Mesenchymal stem cell (in vitro differentiated cells and primary cell): ENCODE results near the gene GAGE13.
"Not testable (repeated sequence)": the region's sequence is repeated elsewhere in the genome, so short reads cannot be mapped to it uniquely, and the experiment has no call there.

ENCODE experiments used
- DNase-seq: peaks from one replicate; pipeline ENCODE4 v3.0.0-alpha.2; 2013
- H2AFZ ChIP-seq: one replicate; pipeline ENCODE4 v1.6.1; 2013; ENCODE audit warnings: low read depth, mild to moderate bottlenecking, control low read depth, inconsistent platforms, low read length, moderate library complexity
- H2AK5ac ChIP-seq: 2 replicates; pipeline ENCODE4 v1.6.1; 2013; ENCODE audit warnings: low read length, moderate library complexity, mild to moderate bottlenecking, inconsistent platforms; ENCODE audit not compliant: severe bottlenecking
- H2BK120ac ChIP-seq: one replicate; pipeline ENCODE4 v1.6.1; 2013; ENCODE audit warnings: low read depth, mild to moderate bottlenecking, inconsistent platforms, low read length, moderate library complexity
- H2BK12ac ChIP-seq, 2 experiments: one replicate each; pipeline ENCODE4 v1.6.1; 2013; ENCODE audit warnings: inconsistent platforms in 2 of 2, low read length in 2 of 2, mild to moderate bottlenecking in 2 of 2, moderate library complexity in 2 of 2, control low read depth in 1 of 2
- H2BK15ac ChIP-seq: one replicate; pipeline ENCODE4 v1.6.1; 2013; ENCODE audit warnings: mild to moderate bottlenecking, low read depth, inconsistent platforms; ENCODE audit not compliant: poor library complexity, severe bottlenecking
- H2BK5ac ChIP-seq: 2 replicates; pipeline ENCODE4 v1.6.1; 2013; ENCODE audit warnings: low read depth, mild to moderate bottlenecking, low read length, control low read depth, inconsistent platforms; ENCODE audit not compliant: poor library complexity, severe bottlenecking
- H3K14ac ChIP-seq, 2 experiments: one replicate each; pipeline ENCODE4 v1.6.1; 2013; ENCODE audit warnings: inconsistent platforms in 2 of 2, low read length in 2 of 2, control low read depth in 1 of 2, mild to moderate bottlenecking in 1 of 2, moderate library complexity in 1 of 2
- H3K18ac ChIP-seq, 2 experiments: one replicate each; pipeline ENCODE4 v1.6.1; 2013; ENCODE audit warnings: inconsistent platforms in 2 of 2, low read length in 2 of 2, control low read depth in 1 of 2, low read depth in 1 of 2, mild to moderate bottlenecking in 1 of 2
- H3K23ac ChIP-seq, 2 experiments: one replicate each; pipeline ENCODE4 v1.6.1; 2013; ENCODE audit warnings: inconsistent platforms in 2 of 2, low read length in 2 of 2, mild to moderate bottlenecking in 2 of 2, moderate library complexity in 2 of 2, control low read depth in 1 of 2
- H3K27ac ChIP-seq: 2 replicates; pipeline ENCODE4 v1.5.1; 2013; ENCODE audit warnings: mild to moderate bottlenecking, moderate library complexity, low read length, control low read depth, inconsistent platforms; ENCODE audit not compliant: poor library complexity, severe bottlenecking
- H3K27me3 ChIP-seq, 2 experiments: 2 replicates each; pipeline versions ENCODE4 v1.6.1 to v1.7.0; 2013; ENCODE audit warnings: low read length in 2 of 2, mild to moderate bottlenecking in 2 of 2, moderate library complexity in 2 of 2, control low read depth in 1 of 2, inconsistent platforms in 1 of 2; ENCODE audit not compliant: control insufficient read depth in 1 of 2, insufficient read depth in 1 of 2
- H3K36me3 ChIP-seq, 2 experiments: 2 replicates each; pipeline versions ENCODE4 v1.6.1 to v1.7.0; 2013; ENCODE audit warnings: low read length in 2 of 2, control low read depth in 1 of 2, inconsistent platforms in 1 of 2, low read depth in 1 of 2, mild to moderate bottlenecking in 1 of 2; ENCODE audit not compliant: insufficient read depth in 2 of 2, control insufficient read depth in 1 of 2
- H3K4ac ChIP-seq, 2 experiments: one replicate each; pipeline ENCODE4 v1.6.1; 2013; ENCODE audit warnings: inconsistent platforms in 2 of 2, low read length in 2 of 2, mild to moderate bottlenecking in 2 of 2, moderate library complexity in 2 of 2, control low read depth in 1 of 2, low read depth in 1 of 2
- H3K4me1 ChIP-seq: 2 replicates; pipeline ENCODE4 v1.6.1; 2013; ENCODE audit warnings: low read depth, low read length, control low read depth; ENCODE audit not compliant: control insufficient read depth, insufficient read depth
- H3K4me2 ChIP-seq: 2 replicates; pipeline ENCODE4 v1.6.1; 2013; ENCODE audit warnings: low read length, mild to moderate bottlenecking, inconsistent platforms; ENCODE audit not compliant: poor library complexity, severe bottlenecking
- H3K4me3 ChIP-seq, 2 experiments: 2 replicates each; pipeline versions ENCODE4 v1.5.1 to v1.7.0; 2013; ENCODE audit warnings: low read length in 2 of 2, mild to moderate bottlenecking in 2 of 2, control low read depth in 1 of 2, low read depth in 1 of 2; ENCODE audit not compliant: insufficient read depth in 1 of 2
- H3K79me1 ChIP-seq: replicated peaks from 2 replicates; pipeline ENCODE4 v1.6.1; 2013; ENCODE audit warnings: mild to moderate bottlenecking, control low read depth, low read length, inconsistent platforms; ENCODE audit not compliant: poor library complexity, severe bottlenecking
- H3K9ac ChIP-seq: 2 replicates; pipeline ENCODE4 v1.7.0; 2013; ENCODE audit warnings: mild to moderate bottlenecking, low read length, moderate library complexity
- H3K9me3 ChIP-seq: 2 replicates; pipeline ENCODE4 v1.7.0; 2013; ENCODE audit warnings: mild to moderate bottlenecking, low read length; ENCODE audit not compliant: control insufficient read depth
- H4K8ac ChIP-seq: one replicate; pipeline ENCODE4 v1.6.1; 2013; ENCODE audit warnings: inconsistent platforms, mild to moderate bottlenecking, low read length, moderate library complexity
- H4K91ac ChIP-seq: one replicate; pipeline ENCODE4 v1.6.1; 2013; ENCODE audit warnings: mild to moderate bottlenecking, low read length, inconsistent platforms
- WGBS: methylation state at CpG from one replicate; pipeline ENCODE4 v1.1.7; 2013; ENCODE audit warnings: mixed read lengths; 5-methylcytosine and 5-hydroxymethylcytosine counted together

Gene GAGE13

DNA sequence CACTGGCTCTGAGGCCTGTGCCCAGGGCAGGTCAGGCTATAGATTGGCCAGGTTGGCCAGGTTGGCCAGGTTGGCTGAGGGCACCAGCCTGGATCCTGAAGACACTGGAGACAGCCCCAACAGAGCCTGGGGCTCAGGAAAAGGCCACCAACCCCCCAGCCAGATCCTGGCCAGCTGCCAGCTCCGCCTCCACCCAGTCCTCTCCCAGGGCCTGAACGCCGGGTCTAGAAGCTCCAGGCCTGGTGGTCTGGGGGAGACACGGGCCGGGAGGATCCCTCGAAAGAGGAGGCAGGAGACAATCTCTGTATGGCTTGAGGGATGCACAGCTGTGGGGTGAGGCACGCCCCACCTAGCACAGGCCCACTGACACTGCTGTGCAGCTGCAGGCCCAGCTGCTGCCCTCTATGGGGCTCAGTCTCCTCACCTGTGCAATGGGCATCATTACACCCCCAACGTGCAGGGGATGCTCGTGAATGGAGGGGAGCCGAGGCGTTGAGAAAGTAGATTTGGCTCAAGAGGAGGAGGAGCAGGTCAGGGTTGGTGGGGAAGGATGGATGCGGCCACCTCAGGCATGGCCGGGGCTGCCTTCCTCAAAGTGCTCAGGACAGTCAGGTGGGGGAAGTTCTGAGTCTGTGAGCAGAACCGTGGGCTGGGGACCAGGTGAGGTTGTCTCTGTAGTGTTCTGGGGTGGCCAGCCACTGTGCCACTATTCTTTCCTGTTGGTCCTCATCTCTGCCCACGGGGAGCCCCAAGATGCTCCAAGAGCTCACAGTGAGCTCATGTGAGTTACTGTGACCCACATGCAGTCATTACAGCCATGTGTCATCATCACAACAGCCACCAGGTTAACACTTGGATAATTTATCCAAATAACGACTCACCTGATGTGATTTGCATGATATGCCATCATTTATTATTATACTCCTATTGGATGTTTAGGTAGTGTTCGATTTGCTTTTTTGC lies 38.7 kb upstream of the GAGE13 start:
- H3K4ac ChIP-seq: no peak overlapping the region
- no peaks in the 10 kb centered on the region for H3K36me3 ChIP-seq
- no peak overlapping the region for H3K23ac ChIP-seq
- no peak overlapping the region for H2BK5ac ChIP-seq
- H2BK12ac ChIP-seq: no peak overlapping the region
- H3K27me3 ChIP-seq: peaks cover 0 to 21% of the 10 kb centered on the region in 2 experiments
- no peak for DNase-seq
- no peak overlapping the region for H2AK5ac ChIP-seq
- H3K4me1 ChIP-seq: no peaks in the 10 kb centered on the region
- WGBS: 91% methylated on average over 10 of the region's 17 CpGs
- H3K9me3 ChIP-seq: no peaks in the 10 kb centered on the region
- no peak overlapping the region for H2BK120ac ChIP-seq
- H2BK15ac ChIP-seq: no peak overlapping the region
- no peak overlapping the region for H3K18ac ChIP-seq
- H4K8ac ChIP-seq: no peak overlapping the region
- no peak overlapping the region for H4K91ac ChIP-seq
- no peak overlapping the region for H3K27ac ChIP-seq
- H3K4me2 ChIP-seq: no peak overlapping the region
- no peak overlapping the region for H3K4me3 ChIP-seq
- no peak overlapping the region for H2AFZ ChIP-seq
- no peak overlapping the region for H3K9ac ChIP-seq
- H3K14ac ChIP-seq: no peak overlapping the region
- no peaks in the 10 kb centered on the region for H3K79me1 ChIP-seq

DNA sequence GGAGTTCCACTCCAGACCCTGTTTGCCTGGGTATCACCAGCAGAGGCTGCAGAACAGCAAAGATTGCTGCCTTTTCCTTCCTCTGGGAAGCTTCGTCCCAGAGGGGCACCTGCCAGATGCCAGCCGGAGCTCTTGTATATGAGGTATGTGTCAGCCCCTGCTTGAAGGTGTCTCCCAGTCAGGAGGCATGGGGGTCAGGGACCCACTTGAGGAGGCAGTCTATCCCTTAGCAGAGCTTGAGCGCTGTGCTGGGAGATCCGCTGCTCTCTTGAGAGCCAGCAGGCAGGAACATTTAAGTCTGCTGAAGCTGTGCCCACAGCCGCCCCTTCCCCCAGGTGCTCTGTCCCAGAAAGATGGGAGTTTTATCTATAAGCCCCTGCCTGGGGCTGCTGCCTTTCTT lies 32.1 kb upstream of the GAGE13 start:
- H2BK12ac ChIP-seq, H3K4me3 ChIP-seq, H3K18ac ChIP-seq, H3K4me2 ChIP-seq, H3K27ac ChIP-seq, H3K4ac ChIP-seq, H3K4me1 ChIP-seq, H2AFZ ChIP-seq, H3K23ac ChIP-seq, H3K9me3 ChIP-seq, H2BK15ac ChIP-seq, H2BK120ac ChIP-seq, H4K91ac ChIP-seq, H2BK5ac ChIP-seq, DNase-seq, H2AK5ac ChIP-seq, H4K8ac ChIP-seq, H3K79me1 ChIP-seq, H3K14ac ChIP-seq, H3K9ac ChIP-seq, H3K36me3 ChIP-seq: not testable (repeated sequence)
- peaks cover 0 to 18% of the 10 kb centered on the region in 2 experiments for H3K27me3 ChIP-seq
- WGBS: 98% methylated on average over 5 of the region's 5 CpGs

DNA sequence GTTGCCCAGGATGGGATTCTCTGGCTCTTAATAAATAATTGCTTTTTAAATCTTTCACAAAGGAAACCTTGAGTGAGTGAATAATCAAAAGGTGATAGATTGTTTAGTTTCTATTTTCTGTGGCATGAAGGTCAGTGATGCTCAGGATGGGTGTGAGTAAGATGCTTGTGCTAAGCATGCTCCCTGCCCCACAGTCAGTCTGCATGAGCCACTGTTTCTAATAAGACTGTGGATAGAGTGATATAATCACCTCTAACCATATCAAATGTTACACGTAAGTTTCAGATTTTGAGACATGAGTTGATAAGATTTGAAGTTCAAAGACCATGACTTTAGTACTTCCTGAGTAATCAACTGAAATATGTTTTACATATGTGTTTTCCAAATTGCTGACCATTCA lies 30.7 kb upstream of the GAGE13 start:
- Histone ChIP-seq H3K9me3 (no peaks in the 10 kb centered on the region), H3K36me3 (no peaks in the 10 kb centered on the region), H2BK15ac (no peak overlapping the region), H3K18ac (no peak overlapping the region), H3K4ac (no peak overlapping the region), H4K8ac (no peak overlapping the region), H2AK5ac (no peak overlapping the region), H3K4me1 (no peaks in the 10 kb centered on the region), H3K4me3 (no peak overlapping the region), H2BK12ac (no peak overlapping the region), H4K91ac (no peak overlapping the region), H3K23ac (no peak overlapping the region), H3K79me1 (no peaks in the 10 kb centered on the region), H3K14ac (no peak overlapping the region), H2BK5ac (no peak overlapping the region), H2AFZ (no peak overlapping the region), H3K27me3 (peaks cover 0 to 16% of the 10 kb centered on the region in 2 experiments), H3K4me2 (no peak overlapping the region), H3K9ac (no peak overlapping the region), H3K27ac (no peak overlapping the region), H2BK120ac (no peak overlapping the region)
- no peak for DNase-seq
- no CpG with 5 or more reads among the region's 1 CpG for WGBS

DNA sequence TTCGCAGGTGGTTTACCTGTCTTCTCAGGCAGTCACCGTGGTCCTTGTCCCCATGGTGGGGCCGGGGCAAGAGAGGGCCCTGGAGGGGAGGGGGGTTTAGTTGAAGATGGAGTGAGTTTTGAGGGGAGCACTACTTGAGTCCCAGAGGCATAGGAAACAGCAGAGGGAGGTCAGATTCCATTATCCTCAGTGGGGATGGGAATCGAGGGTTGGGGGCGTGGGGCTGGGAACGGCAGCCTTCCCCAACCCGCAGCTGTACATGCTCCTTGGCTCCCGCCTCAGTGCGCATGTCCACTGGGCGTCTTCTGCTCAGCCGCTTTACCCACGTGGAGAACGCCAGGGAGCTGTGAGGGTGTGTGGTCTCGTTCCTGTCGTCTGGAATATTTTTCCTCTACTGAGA lies 28.0 kb upstream of the GAGE13 start, which contains the start of gene GAGE10:
Gene GAGE10, plus strand, starts transcription at position 301 of the 400 bp plus-strand sequence. CDS start 1,214 bp downstream, outside the sequence.
- Histone ChIP-seq H3K23ac (no peak within 1 kb of the TSS), H3K27me3 (peaks cover 0 to 28% of the 10 kb centered on the region in 2 experiments), H3K18ac (no peak within 1 kb of the TSS), H4K91ac (no peak within 1 kb of the TSS), H3K4me1 (no peaks in the 10 kb centered on the region), H3K36me3 (no peaks in the 10 kb centered on the region), H3K4me3 (no peak within 1 kb of the TSS), H2BK5ac (no peak within 1 kb of the TSS), H4K8ac (no peak within 1 kb of the TSS), H2BK12ac (no peak within 1 kb of the TSS), H2AK5ac (no peak within 1 kb of the TSS), H3K27ac (no peak within 1 kb of the TSS), H2BK15ac (no peak within 1 kb of the TSS), H3K9me3 (no peaks in the 10 kb centered on the region), H3K79me1 (no peaks in the 10 kb centered on the region), H2BK120ac (no peak within 1 kb of the TSS), H3K4ac (no peak within 1 kb of the TSS), H2AFZ (no peak within 1 kb of the TSS), H3K9ac (no peak within 1 kb of the TSS), H3K14ac (no peak within 1 kb of the TSS), H3K4me2 (no peak within 1 kb of the TSS)
- WGBS: 87% methylated on average over 15 of the region's 15 CpGs
- no peak for DNase-seq
